Tibial nerve (tissue), 4 donors: ENCODE results near the gene RANBP3. TPM values are rescaled to one million over a fixed set of nuclear protein-coding genes. Genes with fewer than 3 reads are reported as not detected.

Experiments used
- DNase-seq, 2 donors: peaks; one replicate each; pipeline ENCODE4 v3.0.0-alpha.2; 2019; ENCODE audit warnings: low spot score in 2 of 2
- H3K27ac ChIP-seq, 4 donors: fragments of 200-600 bp; sonication (generic) in 3 of 4; one replicate each; pipeline ENCODE4 v1.5.1; 2017 to 2019; ENCODE audit warnings: mild to moderate bottlenecking in 1 of 4
- H3K27me3 ChIP-seq, 2 donors: fragments of 200-600 bp; sonication (generic) in 1 of 2; one replicate each; pipeline versions ENCODE4 v1.5.1 to v1.6.0; 2017 to 2019
- H3K36me3 ChIP-seq, 3 donors: fragments of 200-600 bp; sonication (generic); one replicate each; pipeline ENCODE4 v1.5.1; 2018 to 2019
- H3K4me1 ChIP-seq, 4 donors: fragments of 200-600 bp; sonication (generic) in 3 of 4; one replicate each; pipeline ENCODE4 v1.5.1; 2017 to 2019
- H3K4me3 ChIP-seq, 4 donors: fragments of 200-600 bp; sonication (generic) in 3 of 4; one replicate each; pipeline ENCODE4 v1.5.1; 2017 to 2019; ENCODE audit warnings: mild to moderate bottlenecking in 1 of 4, moderate library complexity in 1 of 4
- H3K9me3 ChIP-seq, 4 donors: fragments of 200-600 bp; sonication (generic) in 3 of 4; one replicate each; pipeline ENCODE4 v1.5.1; 2017 to 2019
- EP300 ChIP-seq, 2 donors: sonication (generic); formaldehyde crosslinking; IDR thresholded peaks; one replicate each; pipeline ENCODE4 v1.6.1; 2017; ENCODE audit warnings: antibody characterized with exemption in 2 of 2, mild to moderate bottlenecking in 1 of 2
- POLR2A ChIP-seq, 2 donors: fragments of 450-650 bp; IDR thresholded peaks; one replicate each; pipeline ENCODE4 v1.6.1; 2017; ENCODE audit warnings: antibody characterized with exemption in 2 of 2, mild to moderate bottlenecking in 2 of 2, moderate library complexity in 2 of 2
- WGBS, 2 donors: methylation state at CpG; one replicate each; pipeline ENCODE4 v1.1.5; 2018; 5-methylcytosine and 5-hydroxymethylcytosine counted together
- total RNA-seq, 4 donors: library from RNA; depleted of rRNA; stranded (reverse); fragments of >200 nt; gene quantifications; one replicate each; pipeline ENCODE4 v1.1.0, GENCODE V29; 2016
- TF ChIP-seq, protein P1 (sequence below), 5 experiments: fragments of 200-600 bp in 3 of 5; fragments of 450-650 bp in 2 of 5; sonication (generic) in 3 of 5; IDR thresholded peaks; one replicate each; pipeline ENCODE4 v1.5.1; 2016 to 2019; ENCODE audit warnings: antibody characterized with exemption in 5 of 5, mild to moderate bottlenecking in 3 of 5, moderate library complexity in 2 of 5

Gene RANBP3
- total RNA-seq, 4 donors from 2014 or later = 75.4 to 129 (median 95.6) TPM

DNA sequence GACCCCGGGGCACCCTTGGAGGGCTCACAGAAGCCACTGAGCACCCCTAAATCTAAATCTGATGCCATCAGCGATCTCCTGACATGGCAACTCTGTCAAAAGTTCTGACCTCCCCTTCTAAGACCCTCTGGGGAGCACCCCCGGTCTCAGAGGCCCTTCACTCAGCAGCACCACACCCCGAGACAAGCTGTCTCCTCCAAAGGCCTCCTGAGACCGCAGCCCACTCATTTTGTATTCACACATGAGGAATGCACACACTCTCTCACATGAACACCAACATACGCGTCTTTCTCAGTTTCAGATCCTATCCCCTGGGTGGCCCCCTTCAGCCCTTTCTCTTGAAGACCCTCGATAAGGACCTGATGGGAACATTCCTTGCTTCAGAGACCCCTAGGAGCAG is 77.0 kb downstream of the RANBP3 start:
- Histone ChIP-seq H3K9me3 (no peaks in the 10 kb centered on the region), H3K27ac (no peak overlapping the region), H3K4me3 (no peak overlapping the region), H3K36me3 (peaks cover 0 to 46% (median 1%) of the 10 kb centered on the region in 3 donors), H3K27me3 (no peaks in the 10 kb centered on the region), H3K4me1 (peaks cover 0 to 33% (median 19%) of the 10 kb centered on the region in 4 donors)
- 80 to 85% methylated on average over 8 of the region's 8 CpGs for WGBS, 2 donors
- DNase-seq = no peak
- TF ChIP-seq EP300 (IDR thresholded peaks at IDR 0.05) = no peak
- TF ChIP-seq POLR2A (IDR thresholded peaks at IDR 0.05) = no peak
- TF ChIP-seq, protein P1, sequence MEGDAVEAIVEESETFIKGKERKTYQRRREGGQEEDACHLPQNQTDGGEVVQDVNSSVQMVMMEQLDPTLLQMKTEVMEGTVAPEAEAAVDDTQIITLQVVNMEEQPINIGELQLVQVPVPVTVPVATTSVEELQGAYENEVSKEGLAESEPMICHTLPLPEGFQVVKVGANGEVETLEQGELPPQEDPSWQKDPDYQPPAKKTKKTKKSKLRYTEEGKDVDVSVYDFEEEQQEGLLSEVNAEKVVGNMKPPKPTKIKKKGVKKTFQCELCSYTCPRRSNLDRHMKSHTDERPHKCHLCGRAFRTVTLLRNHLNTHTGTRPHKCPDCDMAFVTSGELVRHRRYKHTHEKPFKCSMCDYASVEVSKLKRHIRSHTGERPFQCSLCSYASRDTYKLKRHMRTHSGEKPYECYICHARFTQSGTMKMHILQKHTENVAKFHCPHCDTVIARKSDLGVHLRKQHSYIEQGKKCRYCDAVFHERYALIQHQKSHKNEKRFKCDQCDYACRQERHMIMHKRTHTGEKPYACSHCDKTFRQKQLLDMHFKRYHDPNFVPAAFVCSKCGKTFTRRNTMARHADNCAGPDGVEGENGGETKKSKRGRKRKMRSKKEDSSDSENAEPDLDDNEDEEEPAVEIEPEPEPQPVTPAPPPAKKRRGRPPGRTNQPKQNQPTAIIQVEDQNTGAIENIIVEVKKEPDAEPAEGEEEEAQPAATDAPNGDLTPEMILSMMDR (IDR thresholded peaks at IDR 0.05) = no peak

GRCh38 chr19:5899728-5900526 is 78.0 kb downstream of the RANBP3 start:
- TF ChIP-seq, protein P1 (IDR thresholded peaks at IDR 0.05) = no peak
- TF ChIP-seq POLR2A (IDR thresholded peaks at IDR 0.05) (no peak), EP300 (IDR thresholded peaks at IDR 0.05) (no peak)
- H3K4me1 ChIP-seq = peaks cover 0 to 23% (median 9%) of the 10 kb centered on the region in 4 donors
- peaks cover 0 to 56% (median 2%) of the 10 kb centered on the region in 3 donors for H3K36me3 ChIP-seq
- H3K4me3 ChIP-seq = no peak overlapping the region
- H3K27ac ChIP-seq = no peak overlapping the region
- no peak for DNase-seq
- WGBS, 2 donors = 90% methylated on average over 13 of the region's 13 CpGs
- H3K9me3 ChIP-seq = no peaks in the 10 kb centered on the region
- H3K27me3 ChIP-seq = no peaks in the 10 kb centered on the region

- Histone ChIP-seq H3K36me3 (peaks cover 0 to 70% (median 2%) of the 10 kb centered on the region in 3 donors), H3K27me3 (no peaks in the 10 kb centered on the region), H3K4me1 (peaks cover 0 to 19% (median 3%) of the 10 kb centered on the region in 4 donors), H3K9me3 (no peaks in the 10 kb centered on the region), H3K27ac (no peak overlapping the region), H3K4me3 (no peak overlapping the region)
- 83 to 89% methylated on average over 24 to 30 of the region's 30 CpGs for WGBS, 2 donors
- no peak for TF ChIP-seq EP300 (IDR thresholded peaks at IDR 0.05)
- TF ChIP-seq, protein P1 (IDR thresholded peaks at IDR 0.05) = no peak
- no peak for TF ChIP-seq POLR2A (IDR thresholded peaks at IDR 0.05)
- DNase-seq = no peak
Observed at GRCh38 chr19:5897189-5897969, 80.6 kb downstream of the RANBP3 start.

- H3K27ac ChIP-seq = no peak overlapping the region
- H3K9me3 ChIP-seq = no peaks in the 10 kb centered on the region
- DNase-seq = no peak
- WGBS, 2 donors = 86% methylated on average over 28 to 29 of the region's 29 CpGs
- TF ChIP-seq EP300 (IDR thresholded peaks at IDR 0.05) = no peak
- no peak overlapping the region for H3K4me3 ChIP-seq
- H3K27me3 ChIP-seq = peaks cover 0 to 9% of the 10 kb centered on the region in 2 donors
- H3K4me1 ChIP-seq = peaks cover 0 to 19% (median 2%) of the 10 kb centered on the region in 4 donors
- H3K36me3 ChIP-seq = peaks cover 0 to 62% (median 2%) of the 10 kb centered on the region in 3 donors
Observed at GRCh38 chr19:5896365-5897076, 81.4 kb downstream of the RANBP3 start.

- no peak for DNase-seq
- 87 to 93% methylated on average over 8 of the region's 8 CpGs for WGBS, 2 donors
- Histone ChIP-seq H3K27ac (no peak overlapping the region), H3K9me3 (no peaks in the 10 kb centered on the region), H3K4me1 (peaks cover 0 to 13% (median 2%) of the 10 kb centered on the region in 4 donors), H3K36me3 (peaks cover 0 to 55% (median 2%) of the 10 kb centered on the region in 3 donors), H3K4me3 (no peak overlapping the region), H3K27me3 (peaks cover 0 to 15% of the 10 kb centered on the region in 2 donors)
- no peak for TF ChIP-seq POLR2A (IDR thresholded peaks at IDR 0.05)
Observed at GRCh38 chr19:5895890-5896289, 82.0 kb downstream of the RANBP3 start.
